ENCODE results near the gene PLA2G4D. TPM values are rescaled to one million over a fixed set of nuclear protein-coding genes. Genes with fewer than 3 reads are reported as not detected.

The PLA2G4D gene, protein sequence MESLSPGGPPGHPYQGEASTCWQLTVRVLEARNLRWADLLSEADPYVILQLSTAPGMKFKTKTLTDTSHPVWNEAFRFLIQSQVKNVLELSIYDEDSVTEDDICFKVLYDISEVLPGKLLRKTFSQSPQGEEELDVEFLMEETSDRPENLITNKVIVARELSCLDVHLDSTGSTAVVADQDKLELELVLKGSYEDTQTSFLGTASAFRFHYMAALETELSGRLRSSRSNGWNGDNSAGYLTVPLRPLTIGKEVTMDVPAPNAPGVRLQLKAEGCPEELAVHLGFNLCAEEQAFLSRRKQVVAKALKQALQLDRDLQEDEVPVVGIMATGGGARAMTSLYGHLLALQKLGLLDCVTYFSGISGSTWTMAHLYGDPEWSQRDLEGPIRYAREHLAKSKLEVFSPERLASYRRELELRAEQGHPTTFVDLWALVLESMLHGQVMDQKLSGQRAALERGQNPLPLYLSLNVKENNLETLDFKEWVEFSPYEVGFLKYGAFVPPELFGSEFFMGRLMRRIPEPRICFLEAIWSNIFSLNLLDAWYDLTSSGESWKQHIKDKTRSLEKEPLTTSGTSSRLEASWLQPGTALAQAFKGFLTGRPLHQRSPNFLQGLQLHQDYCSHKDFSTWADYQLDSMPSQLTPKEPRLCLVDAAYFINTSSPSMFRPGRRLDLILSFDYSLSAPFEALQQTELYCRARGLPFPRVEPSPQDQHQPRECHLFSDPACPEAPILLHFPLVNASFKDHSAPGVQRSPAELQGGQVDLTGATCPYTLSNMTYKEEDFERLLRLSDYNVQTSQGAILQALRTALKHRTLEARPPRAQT
- total RNA-seq, result 26.5 TPM

DNA sequence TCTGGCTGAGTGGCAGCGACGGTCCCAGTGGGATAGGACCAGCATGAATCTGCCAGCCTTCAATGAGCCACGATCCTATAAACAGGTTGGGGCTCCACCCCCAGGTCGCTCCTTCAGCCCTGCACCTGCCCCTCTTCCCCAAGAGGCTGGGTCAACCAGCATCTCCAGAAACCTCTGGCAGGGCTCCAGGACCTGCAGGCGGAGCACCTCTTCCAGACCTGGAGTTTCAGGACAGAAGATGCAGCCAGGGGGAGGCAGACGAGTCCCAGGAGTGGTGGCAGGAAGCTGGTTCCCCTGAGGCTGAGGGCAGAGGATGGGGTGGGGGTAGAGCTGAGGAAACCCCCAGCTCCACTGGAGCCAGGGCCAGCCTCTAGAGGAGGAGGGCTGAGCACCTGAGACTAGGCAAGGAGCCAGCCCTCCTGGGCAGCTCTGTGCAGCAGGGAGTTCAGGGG is at the start of gene PLA2G4D:
PLA2G4D (minus strand) TSS at position 51 of the 452 bp plus-strand sequence. CDS start 103 bp downstream, outside the sequence.
- TF ChIP-seq POLR2AphosphoS5 (IDR thresholded peaks at IDR 0.05; ENCODE audit: insufficient read depth in 1 of 2, low read depth in 1 of 2) (no peak), POLR2A (IDR thresholded peaks at IDR 0.05) (no peak)
- TF ChIP-seq, protein P1, sequence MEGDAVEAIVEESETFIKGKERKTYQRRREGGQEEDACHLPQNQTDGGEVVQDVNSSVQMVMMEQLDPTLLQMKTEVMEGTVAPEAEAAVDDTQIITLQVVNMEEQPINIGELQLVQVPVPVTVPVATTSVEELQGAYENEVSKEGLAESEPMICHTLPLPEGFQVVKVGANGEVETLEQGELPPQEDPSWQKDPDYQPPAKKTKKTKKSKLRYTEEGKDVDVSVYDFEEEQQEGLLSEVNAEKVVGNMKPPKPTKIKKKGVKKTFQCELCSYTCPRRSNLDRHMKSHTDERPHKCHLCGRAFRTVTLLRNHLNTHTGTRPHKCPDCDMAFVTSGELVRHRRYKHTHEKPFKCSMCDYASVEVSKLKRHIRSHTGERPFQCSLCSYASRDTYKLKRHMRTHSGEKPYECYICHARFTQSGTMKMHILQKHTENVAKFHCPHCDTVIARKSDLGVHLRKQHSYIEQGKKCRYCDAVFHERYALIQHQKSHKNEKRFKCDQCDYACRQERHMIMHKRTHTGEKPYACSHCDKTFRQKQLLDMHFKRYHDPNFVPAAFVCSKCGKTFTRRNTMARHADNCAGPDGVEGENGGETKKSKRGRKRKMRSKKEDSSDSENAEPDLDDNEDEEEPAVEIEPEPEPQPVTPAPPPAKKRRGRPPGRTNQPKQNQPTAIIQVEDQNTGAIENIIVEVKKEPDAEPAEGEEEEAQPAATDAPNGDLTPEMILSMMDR (IDR thresholded peaks at IDR 0.05), result no peak
- DNase-seq (ENCODE audit: extremely low spot score in 2 of 2), result no peak

GRCh38 chr15:42143356-42143755 is 49.0 kb upstream of the PLA2G4D start:
- Histone ChIP-seq H3K4me3 (no peak overlapping the region), H3K36me3 (no peaks in the 10 kb centered on the region), H3K4me1 (no peaks in the 10 kb centered on the region), H3K27ac (no peak overlapping the region), H3K9me3 (no peaks in the 10 kb centered on the region), H3K27me3 (no peaks in the 10 kb centered on the region)
- intact Hi-C loops (cut with DNase I), result no loop called here
- TF ChIP-seq POLR2AphosphoS5 (IDR thresholded peaks at IDR 0.05; ENCODE audit: insufficient read depth in 1 of 2, low read depth in 1 of 2), result no peak
- TF ChIP-seq, protein P1 (IDR thresholded peaks at IDR 0.05), result no peak
- no peak for TF ChIP-seq POLR2A (IDR thresholded peaks at IDR 0.05)
- no peak for DNase-seq (ENCODE audit: extremely low spot score in 2 of 2)

More for the DNA sequence above, at the start of gene PLA2G4D:
- Histone ChIP-seq H3K9me3 (no peaks in the 10 kb centered on the region), H3K4me1 (peaks cover 11% of the 10 kb centered on the region), H3K27me3 (no peaks in the 10 kb centered on the region), H3K27ac (no peak within 1 kb of the TSS), H3K36me3 (no peaks in the 10 kb centered on the region), H3K4me3 (no peak within 1 kb of the TSS)
- intact Hi-C loops (cut with DNase I), result no loop called here

DNA sequence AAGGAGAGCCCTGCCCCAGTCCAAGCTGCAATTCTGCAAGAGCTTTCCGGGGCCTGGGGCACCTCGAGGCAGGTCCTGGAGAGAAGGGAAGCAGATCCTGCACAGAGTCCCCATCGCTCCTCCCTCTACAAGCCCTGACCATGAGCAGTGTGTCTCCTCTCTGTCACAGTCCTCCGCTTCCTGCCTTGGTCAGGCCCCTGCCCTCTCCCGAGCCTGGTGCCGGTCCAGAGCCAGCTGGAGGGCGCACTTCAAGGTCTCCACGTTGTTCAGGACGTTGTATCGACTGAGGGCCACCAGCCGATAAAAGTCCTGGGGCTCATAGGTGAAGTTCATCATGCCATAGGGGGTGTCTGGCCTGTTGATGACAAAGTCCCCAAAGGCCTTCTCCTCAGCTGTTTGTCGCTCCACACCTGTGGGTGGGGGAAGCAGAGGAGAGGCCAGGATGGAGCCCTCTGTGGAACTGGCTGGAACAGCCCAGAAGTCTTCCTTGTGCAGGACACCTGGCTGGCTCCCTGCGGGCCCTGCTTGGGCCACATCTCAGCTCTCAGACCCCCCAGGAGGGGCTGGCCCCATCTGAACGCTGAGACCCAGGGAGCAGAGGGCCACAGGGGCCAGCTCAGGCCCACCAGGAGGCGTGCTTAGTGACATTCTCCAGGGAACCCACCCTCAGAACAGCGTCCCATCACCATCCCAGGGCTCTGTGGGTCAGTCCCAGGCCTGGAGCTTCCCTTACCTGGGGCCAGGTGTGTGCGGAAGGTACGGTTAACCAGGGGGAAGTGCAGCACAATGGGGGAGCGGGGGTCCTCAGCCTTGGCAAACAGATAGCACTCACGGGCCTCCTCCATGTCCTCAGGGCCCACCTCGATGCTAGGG is 47.7 kb upstream of the PLA2G4D start:
- DNase-seq (ENCODE audit: extremely low spot score in 2 of 2), result no peak
- TF ChIP-seq, protein P1 (IDR thresholded peaks at IDR 0.05), result no peak
- TF ChIP-seq POLR2A (IDR thresholded peaks at IDR 0.05) (no peak), POLR2AphosphoS5 (IDR thresholded peaks at IDR 0.05; ENCODE audit: insufficient read depth in 1 of 2, low read depth in 1 of 2) (no peak)
- no peak overlapping the region for H3K27ac ChIP-seq
- intact Hi-C loops (cut with DNase I), result no loop called here
- no peaks in the 10 kb centered on the region for H3K4me1 ChIP-seq
- H3K27me3 ChIP-seq, result no peaks in the 10 kb centered on the region
- no peaks in the 10 kb centered on the region for H3K36me3 ChIP-seq
- no peak overlapping the region for H3K4me3 ChIP-seq
- no peaks in the 10 kb centered on the region for H3K9me3 ChIP-seq

- H3K36me3 ChIP-seq, result no peaks in the 10 kb centered on the region
- DNase-seq (ENCODE audit: extremely low spot score in 2 of 2), result no peak
- H3K4me3 ChIP-seq, result no peak overlapping the region
- no peaks in the 10 kb centered on the region for H3K27me3 ChIP-seq
- intact Hi-C loops (cut with DNase I), result no loop called here
- no peak overlapping the region for H3K27ac ChIP-seq
- no peaks in the 10 kb centered on the region for H3K4me1 ChIP-seq
- H3K9me3 ChIP-seq, result no peaks in the 10 kb centered on the region
- TF ChIP-seq, protein P1 (IDR thresholded peaks at IDR 0.05), result no peak
- TF ChIP-seq POLR2A (IDR thresholded peaks at IDR 0.05), result no peak
- no peak for TF ChIP-seq POLR2AphosphoS5 (IDR thresholded peaks at IDR 0.05; ENCODE audit: insufficient read depth in 1 of 2, low read depth in 1 of 2)
These were observed 46.9 kb upstream of the PLA2G4D start for GRCh38 chr15:42141246-42141645.
